GM10266 (cell line): Measurements from ENCODE around the gene CCHCR1.

ENCODE experiments used
- DNase-seq: peaks from one replicate; pipeline ENCODE4 v3.0.0; 2012; ENCODE audit errors: extremely low spot score
- TF ChIP-seq, protein P1 (sequence below): IDR thresholded peaks from 2 replicates; pipeline ENCODE4 v1.5.1; 2012; ENCODE audit warnings: mild to moderate bottlenecking, low read depth; ENCODE audit not compliant: control insufficient read depth, insufficient read depth; ENCODE audit errors: missing control alignments

CCHCR1 gene

DNA sequence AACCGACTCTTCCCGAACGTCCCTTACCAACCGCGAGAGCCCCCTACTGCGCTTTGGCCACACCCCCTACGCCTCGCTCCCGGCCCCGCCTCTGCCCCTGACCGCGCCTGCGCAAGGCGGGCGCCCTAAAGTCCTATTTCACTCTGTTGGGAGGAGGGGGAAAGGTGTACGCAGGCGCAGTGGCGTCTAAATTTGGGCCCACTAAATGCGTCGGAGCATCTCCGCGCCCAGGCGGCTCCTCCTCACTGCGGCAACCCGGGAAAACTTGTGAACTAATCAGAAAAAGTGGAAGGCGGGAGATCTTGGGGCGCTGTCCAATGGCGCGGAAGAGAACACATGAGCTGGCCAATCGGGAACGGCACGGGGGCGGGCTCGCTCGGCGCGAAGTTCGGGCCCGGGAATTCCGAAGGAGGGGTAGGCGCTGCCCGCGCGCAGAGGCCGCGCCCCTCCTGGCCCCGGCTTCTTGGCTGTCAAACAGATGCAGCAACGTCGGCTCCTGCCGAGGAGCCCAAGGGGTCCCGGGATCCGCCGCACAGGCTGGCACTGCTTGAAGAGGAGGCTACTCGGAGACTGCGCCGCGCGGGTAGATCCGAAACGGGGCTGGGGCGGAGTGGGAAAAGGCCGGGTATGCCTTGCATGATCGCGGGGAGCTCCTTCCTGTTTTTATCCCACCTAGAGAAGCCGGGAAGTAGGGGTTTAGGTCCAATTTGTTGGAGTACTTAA is 699 bp upstream of the CCHCR1 start, which contains the start of gene TCF19:
TSS of gene TCF19 (plus strand) at position 450 of the 723 bp plus-strand sequence. CDS start 881 bp downstream, outside the sequence.
- TF ChIP-seq, protein P1, sequence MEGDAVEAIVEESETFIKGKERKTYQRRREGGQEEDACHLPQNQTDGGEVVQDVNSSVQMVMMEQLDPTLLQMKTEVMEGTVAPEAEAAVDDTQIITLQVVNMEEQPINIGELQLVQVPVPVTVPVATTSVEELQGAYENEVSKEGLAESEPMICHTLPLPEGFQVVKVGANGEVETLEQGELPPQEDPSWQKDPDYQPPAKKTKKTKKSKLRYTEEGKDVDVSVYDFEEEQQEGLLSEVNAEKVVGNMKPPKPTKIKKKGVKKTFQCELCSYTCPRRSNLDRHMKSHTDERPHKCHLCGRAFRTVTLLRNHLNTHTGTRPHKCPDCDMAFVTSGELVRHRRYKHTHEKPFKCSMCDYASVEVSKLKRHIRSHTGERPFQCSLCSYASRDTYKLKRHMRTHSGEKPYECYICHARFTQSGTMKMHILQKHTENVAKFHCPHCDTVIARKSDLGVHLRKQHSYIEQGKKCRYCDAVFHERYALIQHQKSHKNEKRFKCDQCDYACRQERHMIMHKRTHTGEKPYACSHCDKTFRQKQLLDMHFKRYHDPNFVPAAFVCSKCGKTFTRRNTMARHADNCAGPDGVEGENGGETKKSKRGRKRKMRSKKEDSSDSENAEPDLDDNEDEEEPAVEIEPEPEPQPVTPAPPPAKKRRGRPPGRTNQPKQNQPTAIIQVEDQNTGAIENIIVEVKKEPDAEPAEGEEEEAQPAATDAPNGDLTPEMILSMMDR = no peak
- DNase-seq = peak; percentile 99

DNA sequence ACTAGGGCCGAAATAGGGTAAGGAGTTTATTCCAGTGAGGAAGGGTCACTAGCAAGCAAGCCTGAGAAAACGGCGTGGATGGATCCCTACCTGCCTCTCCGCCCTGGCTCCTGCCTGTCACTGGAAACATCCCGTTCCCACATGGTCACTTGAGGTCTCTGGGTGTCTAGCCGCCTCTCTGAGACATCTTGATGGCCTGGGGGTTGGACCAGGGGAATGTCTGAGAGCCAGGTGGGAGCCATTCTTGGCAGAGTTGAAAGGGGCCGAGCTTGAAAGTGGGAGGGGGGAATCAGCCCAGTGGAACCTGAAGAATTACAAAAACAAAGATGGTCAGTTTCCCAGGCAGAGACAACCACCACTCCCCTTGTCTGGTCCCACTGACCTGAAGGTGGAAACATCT is 961 bp downstream of the CCHCR1 start:
- no peak for DNase-seq
- TF ChIP-seq, protein P1 = no peak

DNA sequence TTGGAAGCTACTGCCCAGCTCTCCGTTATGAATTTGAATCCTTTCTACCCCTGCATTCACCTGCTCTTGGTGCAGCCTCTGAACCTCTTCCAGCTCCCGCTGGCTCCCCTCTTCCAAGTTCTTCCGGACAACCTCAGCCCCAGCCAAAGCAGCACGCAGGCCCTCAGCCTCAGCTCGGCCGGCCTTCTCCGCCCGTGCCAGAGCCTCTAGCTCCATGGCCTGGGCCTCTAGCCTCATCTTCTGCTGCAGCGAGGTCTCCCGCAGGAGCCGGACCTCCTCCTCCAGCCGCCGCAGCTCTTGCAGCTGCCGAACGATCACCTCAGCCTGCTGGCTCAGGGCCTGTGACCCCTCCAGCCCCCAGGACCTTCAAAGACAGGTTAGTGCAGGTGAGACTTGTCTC is 3.2 kb downstream of the CCHCR1 start:
- DNase-seq = no peak
- TF ChIP-seq, protein P1 = no peak

DNA sequence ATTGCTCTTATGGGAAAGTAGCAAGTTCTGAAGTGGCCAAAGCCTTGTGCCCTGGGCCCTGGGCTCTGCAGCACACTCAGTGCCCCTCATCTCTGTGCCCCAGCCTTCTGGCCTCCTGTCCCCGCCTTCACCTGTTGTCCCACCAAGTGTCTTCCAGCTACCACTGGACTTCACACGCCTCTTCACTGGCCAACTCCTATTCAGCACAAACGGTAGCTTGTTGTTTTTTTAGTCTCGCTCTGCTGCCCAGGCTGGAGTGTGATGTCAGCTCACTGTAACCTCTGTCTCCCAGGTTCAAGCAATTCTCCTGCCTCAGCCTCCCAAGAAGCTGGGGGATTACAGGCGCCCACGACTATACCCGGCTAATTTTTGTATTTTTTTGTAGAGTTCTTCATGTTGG is 4.8 kb downstream of the CCHCR1 start:
- DNase-seq = no peak
- TF ChIP-seq, protein P1 = no peak

DNA sequence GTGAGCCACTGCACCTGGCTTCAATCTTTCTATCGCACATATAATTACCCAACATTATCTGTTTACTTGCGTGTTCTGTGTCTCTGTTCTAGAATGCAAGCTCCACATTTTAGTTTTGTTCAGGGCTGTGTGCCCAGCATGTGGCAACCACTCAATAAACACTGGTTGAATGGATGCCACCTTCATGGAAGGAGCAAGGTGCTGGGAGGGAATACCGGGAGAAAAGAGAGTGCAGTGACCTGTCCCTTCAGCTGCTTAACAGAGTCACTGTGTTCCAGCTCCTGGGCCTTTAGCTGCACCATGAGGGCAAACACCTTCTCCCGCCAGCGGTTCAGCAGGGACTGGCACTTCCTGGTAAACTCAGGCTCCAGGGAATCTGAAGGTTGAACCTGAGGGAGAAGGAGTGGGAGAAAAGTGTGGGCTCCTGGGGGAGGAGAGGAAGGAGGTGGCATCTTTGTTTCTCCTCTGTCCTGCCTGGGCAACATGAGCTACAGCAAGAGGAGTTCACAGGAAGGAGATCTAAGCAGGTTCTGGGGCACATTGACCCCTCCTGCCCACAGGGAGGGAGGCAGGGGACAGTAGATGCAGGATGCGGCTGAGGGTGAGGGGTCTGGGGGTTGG is 7.7 kb downstream of the CCHCR1 start:
- TF ChIP-seq, protein P1 = no peak
- no peak for DNase-seq

DNA sequence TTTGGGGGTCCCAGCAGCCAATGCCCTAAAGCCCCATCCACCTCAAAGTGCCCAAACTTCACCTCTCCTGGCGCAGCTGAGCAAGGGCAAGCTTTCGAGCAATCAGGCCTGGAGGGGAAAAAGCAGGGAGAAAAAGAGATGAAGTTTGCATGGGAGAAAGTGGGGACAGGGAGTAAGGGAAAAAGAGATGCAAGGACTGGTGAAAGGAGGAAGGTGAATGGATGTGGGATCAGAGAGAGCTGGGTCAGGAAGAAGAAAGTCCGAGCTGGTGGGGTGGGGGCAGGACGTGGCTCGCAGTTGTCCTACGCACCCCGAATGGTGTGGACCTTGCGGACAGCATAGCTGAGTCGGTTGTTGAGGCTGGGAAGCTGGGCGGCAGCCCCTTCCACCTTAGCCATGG is 12.2 kb downstream of the CCHCR1 start:
- TF ChIP-seq, protein P1 = no peak

DNA sequence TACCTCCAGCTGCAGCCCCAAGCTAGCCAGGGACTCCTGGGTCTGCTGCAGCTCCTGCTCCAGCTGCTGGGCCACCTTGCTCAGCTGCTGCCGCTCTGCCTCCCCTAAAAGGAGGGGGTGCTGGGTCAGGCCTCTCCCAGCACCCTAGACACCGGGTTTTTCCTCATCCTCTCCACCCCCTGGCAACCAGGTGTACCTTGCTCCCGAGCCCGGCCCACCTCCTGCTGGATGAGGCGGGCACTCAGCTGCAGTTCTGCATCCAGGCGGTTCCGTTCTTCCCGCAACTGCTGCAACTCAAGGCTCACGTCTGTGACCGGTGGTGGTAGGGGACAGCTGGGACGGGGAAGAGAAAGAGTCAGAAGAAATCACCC is 12.6 kb downstream of the CCHCR1 start:
- TF ChIP-seq, protein P1 = no peak
- no peak for DNase-seq

More for the DNA sequence above, 12.2 kb downstream of the CCHCR1 start:
- no peak for DNase-seq
